HL-60/S4 treated with retinoic acid at 250 ng/mL for 4 days and 3 days (cell line): ENCODE measurements around the gene CIAO2A.
"Not testable (repeated sequence)": the region's sequence is repeated elsewhere in the genome, so short reads cannot be mapped to it uniquely, and the experiment has no call there.

Experiments used
- in situ Hi-C: fragments of 300-500 bp; cut with MboI; formaldehyde crosslinking; loops from 2 replicates; pipeline ENCODE4 v1.7.0; 2022; ENCODE audit warnings: low sequenced_read_pairs

The CIAO2A gene

GRCh38 chr15:64093627-64094417, at the start of gene CIAO2A:
Gene CIAO2A, minus strand, starts transcription at chr15:64093838. Its CDS starts 70 bp downstream, at chr15:64093768.
- in situ Hi-C loops = no loop called here

GRCh38 chr15:64143276-64143675, 49.6 kb upstream of the CIAO2A start:
- in situ Hi-C loops = no loop called here

- in situ Hi-C loops = no loop called here
These were observed 48.3 kb upstream of the CIAO2A start for GRCh38 chr15:64141798-64142512.

GRCh38 chr15:64138331-64138941, 44.8 kb upstream of the CIAO2A start:
- in situ Hi-C loops = no loop called here

GRCh38 chr15:64137226-64137833, 43.7 kb upstream of the CIAO2A start:
- in situ Hi-C loops = no loop called here

- in situ Hi-C loops = no loop called here
These were observed 42.7 kb upstream of the CIAO2A start for GRCh38 chr15:64136347-64136746.

GRCh38 chr15:64134345-64134829, 40.7 kb upstream of the CIAO2A start:
- in situ Hi-C loops = no loop called here

- in situ Hi-C loops = no loop called here
These were observed 40.1 kb upstream of the CIAO2A start for GRCh38 chr15:64133623-64134344.

- in situ Hi-C loops = no loop called here
These were observed 38.6 kb upstream of the CIAO2A start for GRCh38 chr15:64132217-64132616.

GRCh38 chr15:64131547-64131946, 37.9 kb upstream of the CIAO2A start:
- in situ Hi-C loops = no loop called here

GRCh38 chr15:64130159-64130558, 36.5 kb upstream of the CIAO2A start:
- in situ Hi-C loops = no loop called here

GRCh38 chr15:64127521-64128270, 34.1 kb upstream of the CIAO2A start:
- in situ Hi-C loops = no loop called here

GRCh38 chr15:64125978-64126377, 32.3 kb upstream of the CIAO2A start:
- in situ Hi-C loops = no loop called here

- in situ Hi-C loops = no loop called here
These were observed 29.3 kb upstream of the CIAO2A start for GRCh38 chr15:64122936-64123351.

- in situ Hi-C loops = no loop called here
These were observed 28.8 kb upstream of the CIAO2A start for GRCh38 chr15:64122444-64122843.

- in situ Hi-C loops = no loop called here
These were observed 28.0 kb upstream of the CIAO2A start for GRCh38 chr15:64121614-64122013.

- in situ Hi-C loops = not testable (repeated sequence)
These were observed 26.7 kb upstream of the CIAO2A start for GRCh38 chr15:64120322-64120721.

- in situ Hi-C loops = no loop called here
These were observed 24.3 kb upstream of the CIAO2A start for GRCh38 chr15:64117759-64118487.

- in situ Hi-C loops = no loop called here
These were observed 19.3 kb upstream of the CIAO2A start for GRCh38 chr15:64112904-64113303.
